ENCODE measurements around the gene SNX10. TPM values are rescaled to one million over a fixed set of nuclear protein-coding genes. Genes with fewer than 3 reads are reported as not detected.

The SNX10 gene
- total RNA-seq, 5 donors from 2014 or later (not counting 1 experiment from before 2014, with no cell fraction given): 5.7 to 8.8 (median 7.8) TPM

GRCh38 chr7:26417911-26418413 is 126.3 kb downstream of the SNX10 start:
- H3K27ac ChIP-seq (ENCODE audit: low read length): no peak overlapping the region
- 86% methylated on average over 5 of the region's 5 CpGs for WGBS (ENCODE audit: insufficient coverage)
- POLR2A ChIA-PET: no interaction called here

GRCh38 chr7:26419198-26419597 is 127.5 kb downstream of the SNX10 start:
- no peak overlapping the region for H3K27ac ChIP-seq (ENCODE audit: low read length)
- no peak overlapping the region for H3K4me3 ChIP-seq (ENCODE audit: control insufficient read depth in 1 of 2, extremely low read depth in 1 of 2, low read length in 1 of 2)
- no peaks in the 10 kb centered on the region for H3K36me3 Mint-ChIP-seq
- WGBS (ENCODE audit: insufficient coverage): 83% methylated on average over 2 of the region's 3 CpGs
- H3K9me3 Mint-ChIP-seq: no peaks in the 10 kb centered on the region
- H3K27ac Mint-ChIP-seq: no peak overlapping the region
- H3K27me3 Mint-ChIP-seq: peaks cover 9 to 20% of the 10 kb centered on the region in 2 donors
- ChIA-PET POLR2A (no interaction called here), CTCF (no interaction called here)
- H3K9me3 ChIP-seq: no peaks in the 10 kb centered on the region
- peaks cover 0 to 3% of the 10 kb centered on the region in 2 experiments for H3K27me3 ChIP-seq (replicated peaks in 1 of 2; ENCODE audit: control insufficient read depth in 2 of 2, extremely low read depth in 1 of 2, insufficient read depth in 2 of 2, low read length in 1 of 2)
- no peaks in the 10 kb centered on the region for H3K4me1 Mint-ChIP-seq
- DNase-seq (no peak), ATAC-seq (replicated peaks in 1 of 4) (no peak)
- H3K36me3 ChIP-seq (ENCODE audit: control insufficient read depth in 2 of 2, extremely low read depth in 1 of 2, insufficient read depth in 1 of 2, low read length in 1 of 2): no peaks in the 10 kb centered on the region
- no peak overlapping the region for H3K4me3 Mint-ChIP-seq
- H3K4me1 ChIP-seq (ENCODE audit: control insufficient read depth in 1 of 2, extremely low read depth in 1 of 2, insufficient read depth in 2 of 2, low read length in 2 of 2): no peaks in the 10 kb centered on the region

More at GRCh38 chr7:26417911-26418413, 126.3 kb downstream of the SNX10 start:
- H3K4me3 ChIP-seq (ENCODE audit: control insufficient read depth in 1 of 2, extremely low read depth in 1 of 2, low read length in 1 of 2): no peak overlapping the region
- no peak for ATAC-seq (replicated peaks in 1 of 4)
- CTCF ChIA-PET: no interaction called here
- Mint-ChIP-seq H3K9me3 (no peaks in the 10 kb centered on the region), H3K27me3 (peaks cover 12 to 30% of the 10 kb centered on the region in 2 donors), H3K36me3 (no peaks in the 10 kb centered on the region), H3K4me3 (no peak overlapping the region), H3K4me1 (no peaks in the 10 kb centered on the region), H3K27ac (no peak overlapping the region)
- no peak for DNase-seq
- H3K27me3 ChIP-seq (replicated peaks in 1 of 2; ENCODE audit: control insufficient read depth in 2 of 2, extremely low read depth in 1 of 2, insufficient read depth in 2 of 2, low read length in 1 of 2): peaks cover 0 to 3% of the 10 kb centered on the region in 2 experiments
- no peaks in the 10 kb centered on the region for H3K36me3 ChIP-seq (ENCODE audit: control insufficient read depth in 2 of 2, extremely low read depth in 1 of 2, insufficient read depth in 1 of 2, low read length in 1 of 2)
- H3K4me1 ChIP-seq (ENCODE audit: control insufficient read depth in 1 of 2, extremely low read depth in 1 of 2, insufficient read depth in 2 of 2, low read length in 2 of 2): no peaks in the 10 kb centered on the region
- no peaks in the 10 kb centered on the region for H3K9me3 ChIP-seq

GRCh38 chr7:26420422-26421019 is 128.9 kb downstream of the SNX10 start:
- POLR2A ChIA-PET: no interaction called here
- H3K27ac Mint-ChIP-seq: no peak overlapping the region
- H3K4me3 Mint-ChIP-seq: no peak overlapping the region
- H3K4me1 Mint-ChIP-seq: no peaks in the 10 kb centered on the region
- Histone ChIP-seq H3K4me3 (ENCODE audit: control insufficient read depth in 1 of 2, extremely low read depth in 1 of 2, low read length in 1 of 2) (no peak overlapping the region), H3K36me3 (ENCODE audit: control insufficient read depth in 2 of 2, extremely low read depth in 1 of 2, insufficient read depth in 1 of 2, low read length in 1 of 2) (no peaks in the 10 kb centered on the region), H3K9me3 (no peaks in the 10 kb centered on the region), H3K4me1 (ENCODE audit: control insufficient read depth in 1 of 2, extremely low read depth in 1 of 2, insufficient read depth in 2 of 2, low read length in 2 of 2) (no peaks in the 10 kb centered on the region), H3K27me3 (replicated peaks in 1 of 2; ENCODE audit: control insufficient read depth in 2 of 2, extremely low read depth in 1 of 2, insufficient read depth in 2 of 2, low read length in 1 of 2) (peaks cover 0 to 3% of the 10 kb centered on the region in 2 experiments), H3K27ac (ENCODE audit: low read length) (no peak overlapping the region)
- no peaks in the 10 kb centered on the region for H3K36me3 Mint-ChIP-seq
- ATAC-seq (replicated peaks in 1 of 4) (no peak), DNase-seq (no peak)
- no CpG with 5 or more reads among the region's 5 CpGs for WGBS (ENCODE audit: insufficient coverage)
- no peaks in the 10 kb centered on the region for H3K9me3 Mint-ChIP-seq
- H3K27me3 Mint-ChIP-seq: peaks cover 9 to 20% of the 10 kb centered on the region in 2 donors
- CTCF ChIA-PET: no interaction called here

GRCh38 chr7:26422761-26423160 is 131.1 kb downstream of the SNX10 start:
- Histone ChIP-seq H3K4me3 (ENCODE audit: control insufficient read depth in 1 of 2, extremely low read depth in 1 of 2, low read length in 1 of 2) (no peak overlapping the region), H3K27ac (ENCODE audit: low read length) (no peak overlapping the region), H3K27me3 (replicated peaks in 1 of 2; ENCODE audit: control insufficient read depth in 2 of 2, extremely low read depth in 1 of 2, insufficient read depth in 2 of 2, low read length in 1 of 2) (peaks cover 0 to 3% of the 10 kb centered on the region in 2 experiments), H3K9me3 (no peaks in the 10 kb centered on the region), H3K4me1 (ENCODE audit: control insufficient read depth in 1 of 2, extremely low read depth in 1 of 2, insufficient read depth in 2 of 2, low read length in 2 of 2) (no peaks in the 10 kb centered on the region), H3K36me3 (ENCODE audit: control insufficient read depth in 2 of 2, extremely low read depth in 1 of 2, insufficient read depth in 1 of 2, low read length in 1 of 2) (no peaks in the 10 kb centered on the region)
- Mint-ChIP-seq H3K27ac (no peak overlapping the region), H3K36me3 (no peaks in the 10 kb centered on the region), H3K27me3 (peaks cover 6 to 18% of the 10 kb centered on the region in 2 donors), H3K9me3 (no peaks in the 10 kb centered on the region), H3K4me1 (no peaks in the 10 kb centered on the region), H3K4me3 (no peak overlapping the region)
- ATAC-seq (replicated peaks in 1 of 4) (no peak), DNase-seq (no peak)
- 67% methylated on average over 2 of the region's 5 CpGs for WGBS (ENCODE audit: insufficient coverage)
- ChIA-PET CTCF (no interaction called here), POLR2A (no interaction called here)

GRCh38 chr7:26423436-26423835 is 131.8 kb downstream of the SNX10 start:
- CTCF ChIA-PET: no interaction called here
- ATAC-seq (replicated peaks in 1 of 4) (no peak), DNase-seq (no peak)
- Histone ChIP-seq H3K9me3 (no peaks in the 10 kb centered on the region), H3K27ac (ENCODE audit: low read length) (no peak overlapping the region), H3K36me3 (ENCODE audit: control insufficient read depth in 2 of 2, extremely low read depth in 1 of 2, insufficient read depth in 1 of 2, low read length in 1 of 2) (no peaks in the 10 kb centered on the region), H3K4me1 (ENCODE audit: control insufficient read depth in 1 of 2, extremely low read depth in 1 of 2, insufficient read depth in 2 of 2, low read length in 2 of 2) (no peaks in the 10 kb centered on the region), H3K27me3 (replicated peaks in 1 of 2; ENCODE audit: control insufficient read depth in 2 of 2, extremely low read depth in 1 of 2, insufficient read depth in 2 of 2, low read length in 1 of 2) (no peaks in the 10 kb centered on the region), H3K4me3 (ENCODE audit: control insufficient read depth in 1 of 2, extremely low read depth in 1 of 2, low read length in 1 of 2) (no peak overlapping the region)
- H3K4me1 Mint-ChIP-seq: no peaks in the 10 kb centered on the region
- H3K27ac Mint-ChIP-seq: no peak overlapping the region
- no peaks in the 10 kb centered on the region for H3K9me3 Mint-ChIP-seq
- no CpG with 5 or more reads among the region's 1 CpG for WGBS (ENCODE audit: insufficient coverage)
- H3K4me3 Mint-ChIP-seq: no peak overlapping the region
- no peaks in the 10 kb centered on the region for H3K36me3 Mint-ChIP-seq
- H3K27me3 Mint-ChIP-seq: peaks cover 4 to 12% of the 10 kb centered on the region in 2 donors
- POLR2A ChIA-PET: no interaction called here

Other genes starting within 250 kb of the SNX10 start
- 1 to 10 TPM; 1.8 to 6.2 (median 5.1) TPM for gene NFE2L3, start 139.7 kb upstream of the SNX10 start, total RNA-seq
- 100 to 1,000 TPM; 388 to 478 (median 411) TPM for gene HNRNPA2B1, start 91.1 kb upstream of the SNX10 start, total RNA-seq
- gene CBX3, start 90.1 kb upstream of the SNX10 start, total RNA-seq: 100 to 1,000 TPM; 106 to 155 (median 148) TPM